Measurements from ENCODE around the gene SPTBN4. TPM values are rescaled to one million over a fixed set of nuclear protein-coding genes. Genes with fewer than 3 reads are reported as not detected.
"Not testable (repeated sequence)": the region's sequence is repeated elsewhere in the genome, so short reads cannot be mapped to it uniquely, and the experiment has no call there.

The SPTBN4 gene
- polyA plus RNA-seq, 4 donors: 1.0 to 2.0 (median 1.6) TPM

- DNase-seq (ENCODE audit: low read depth in 4 of 4, low spot score in 3 of 4): no peak
Measured at GRCh38 chr19:40438284-40438683, 28.5 kb upstream of the SPTBN4 start.

DNA sequence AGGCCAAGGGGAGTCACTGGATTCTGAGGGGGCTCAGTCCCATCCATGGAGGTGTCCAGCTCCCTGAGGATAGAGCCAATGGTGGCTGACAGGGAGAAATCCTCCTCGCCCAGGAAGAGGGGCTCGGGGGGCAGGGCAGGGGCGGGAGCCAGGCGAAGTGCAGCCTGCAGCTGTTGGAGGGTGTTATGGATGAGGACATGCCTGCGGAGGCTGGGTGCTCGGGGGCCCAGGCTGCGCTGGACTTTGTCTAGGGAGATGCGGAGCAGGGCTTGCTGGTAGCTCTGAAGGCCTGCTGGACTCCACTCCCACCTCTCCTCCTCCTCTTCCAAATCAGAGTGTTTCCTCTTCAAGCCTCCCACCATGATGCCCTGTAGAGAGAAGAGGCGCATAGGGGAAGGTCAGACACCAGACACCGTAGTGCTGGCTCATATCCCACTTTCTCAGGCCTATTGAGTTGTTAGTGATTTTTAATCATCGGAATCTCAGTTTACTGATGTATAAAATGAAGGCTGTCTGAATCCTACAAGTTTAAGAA lies 25.0 kb upstream of the SPTBN4 start:
- no peak for DNase-seq (ENCODE audit: low read depth in 4 of 4, low spot score in 3 of 4)

DNA sequence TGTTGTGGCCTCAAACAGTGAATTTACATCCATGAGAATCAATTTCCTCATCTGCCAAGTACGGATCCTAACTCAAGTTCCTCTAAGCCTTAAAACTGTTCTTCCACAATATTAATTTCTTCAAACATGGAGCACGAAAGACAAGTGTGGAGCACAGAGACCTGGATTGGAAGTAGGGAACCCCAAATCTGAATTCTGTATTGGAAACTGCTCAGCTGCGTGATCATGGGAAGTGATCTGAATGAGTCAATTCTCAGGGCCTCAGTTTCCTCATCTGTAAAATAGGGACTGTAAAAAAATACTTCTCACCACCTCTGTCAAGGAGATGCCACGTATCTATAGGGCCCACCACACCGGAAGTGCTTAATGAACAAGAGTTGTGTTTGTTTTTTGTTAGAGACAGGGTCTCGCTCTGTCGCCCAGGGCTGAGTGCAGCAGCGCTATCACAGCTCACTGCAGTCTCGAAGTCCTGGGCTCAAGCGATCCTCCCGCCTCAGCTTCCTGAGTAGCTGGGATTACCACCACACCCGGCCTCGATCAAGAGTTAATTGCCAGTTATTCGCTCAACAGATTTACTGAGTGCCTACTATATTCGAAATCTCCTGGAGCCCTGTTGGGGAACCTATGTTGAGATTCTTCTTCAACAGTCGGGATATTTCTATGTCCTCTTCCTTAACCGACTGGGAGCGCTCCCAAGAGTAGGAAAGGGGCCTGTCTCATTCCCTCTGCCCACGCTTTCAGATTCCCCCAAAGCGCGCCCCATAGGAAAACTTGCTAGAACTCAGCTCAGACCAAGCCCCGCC lies 24.3 kb upstream of the SPTBN4 start:
- no peak for DNase-seq (ENCODE audit: low read depth in 4 of 4, low spot score in 3 of 4)

GRCh38 chr19:40443131-40443999 lies 23.4 kb upstream of the SPTBN4 start:
- peak; percentile 97 to 100 (median 100) for DNase-seq (ENCODE audit: low read depth in 4 of 4, low spot score in 3 of 4)

DNA sequence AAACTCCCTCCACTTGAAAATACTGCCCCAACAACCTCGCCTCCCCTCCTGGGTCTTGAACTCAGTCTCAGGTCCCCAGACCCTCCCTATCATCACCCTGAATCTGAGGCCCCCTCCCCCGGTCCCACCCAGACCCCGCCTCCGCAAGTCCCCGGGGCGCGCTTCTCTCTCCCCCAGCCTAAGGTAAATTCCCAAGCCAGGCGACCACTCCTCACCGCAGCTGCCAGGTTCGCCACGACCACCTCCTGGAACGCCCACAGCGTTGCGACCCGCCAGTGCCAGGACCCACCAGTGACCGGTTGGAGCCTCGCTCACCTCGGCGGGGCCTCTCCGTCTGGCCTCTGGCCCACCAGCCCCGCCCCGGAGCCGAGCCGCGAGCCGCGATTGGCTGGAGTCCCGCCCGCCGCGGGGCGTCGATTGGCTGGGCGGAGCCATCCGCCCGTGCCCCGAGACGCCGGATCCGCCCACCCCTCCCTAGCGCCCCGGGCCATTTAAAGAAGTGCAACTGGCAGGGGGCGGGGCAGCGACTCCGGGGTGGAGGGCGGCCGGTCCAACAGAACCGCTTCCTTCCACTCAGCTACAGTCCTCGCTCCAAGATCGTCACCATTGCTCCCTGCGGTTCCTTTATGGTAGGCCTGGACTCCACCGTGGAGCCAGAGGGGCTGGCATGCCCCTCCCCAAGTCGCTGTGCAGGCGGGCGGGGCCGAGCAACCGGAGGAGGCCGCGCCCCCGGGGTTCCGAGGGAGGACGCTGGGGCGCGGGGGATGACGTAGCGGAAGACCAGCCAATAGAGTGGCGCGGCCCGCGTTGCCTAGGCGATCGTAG lies 22.6 kb upstream of the SPTBN4 start, which contains the start of gene SERTAD3:
TSS of gene SERTAD3 (minus strand) at position 336 of the 825 bp plus-strand sequence. CDS start 2,255 bp downstream, outside the sequence.
- DNase-seq (ENCODE audit: low read depth in 4 of 4, low spot score in 3 of 4): peak; percentile 93 to 98 (median 94)

- no peak for DNase-seq (ENCODE audit: low read depth in 4 of 4, low spot score in 3 of 4)
Measured at GRCh38 chr19:40444825-40445312, 21.9 kb upstream of the SPTBN4 start.

DNA sequence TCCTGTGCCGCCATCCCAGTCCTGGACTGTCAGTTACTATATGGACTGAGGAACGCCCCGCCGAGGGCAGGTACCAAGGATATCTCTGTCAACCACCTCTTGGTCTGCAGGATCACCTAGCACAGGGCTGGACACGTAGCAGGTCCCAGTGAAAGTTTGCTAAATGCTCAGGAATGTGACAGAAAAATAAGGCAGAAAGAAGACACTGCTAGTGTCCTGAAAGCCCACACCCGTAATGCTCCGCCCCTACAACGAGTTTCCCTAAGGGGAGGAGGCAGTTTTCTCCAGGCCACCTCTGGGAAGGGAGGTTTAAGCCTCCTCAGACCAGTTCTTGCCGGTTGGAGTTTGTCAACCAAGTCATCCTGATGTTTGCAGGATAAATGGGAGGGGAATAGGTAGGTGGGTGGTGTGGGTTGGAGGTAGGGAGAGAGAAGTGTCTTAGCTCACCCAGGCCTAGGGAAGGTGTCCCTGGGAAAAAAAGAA lies 21.0 kb upstream of the SPTBN4 start:
- peak in 1 of 4 donors; percentile 58 for DNase-seq (ENCODE audit: low read depth in 4 of 4, low spot score in 3 of 4)

DNA sequence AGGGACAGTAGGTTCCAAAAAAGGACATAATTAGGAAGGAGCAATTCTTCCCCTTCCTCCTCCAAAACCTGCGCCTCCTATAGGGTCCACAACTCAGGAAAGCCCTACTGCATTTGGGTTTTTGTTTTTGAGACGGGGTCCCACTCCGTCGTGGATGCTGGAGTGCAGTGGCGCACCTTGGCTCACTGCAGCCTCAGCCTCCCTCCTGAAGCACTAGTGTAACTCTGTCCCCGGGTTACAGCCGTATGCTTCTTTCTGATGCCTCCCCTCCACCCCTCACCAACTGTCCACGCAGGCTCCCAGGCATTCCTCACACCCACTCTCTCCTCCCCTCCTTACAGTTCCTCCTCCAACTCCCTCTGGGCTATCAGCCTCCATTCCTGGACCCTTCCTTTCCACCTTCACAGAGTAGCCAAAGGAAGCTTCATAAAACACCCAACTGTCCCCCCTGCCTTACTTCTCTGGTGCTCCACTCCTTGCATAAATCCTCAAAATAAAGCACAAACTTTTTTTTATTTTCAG lies 20.5 kb upstream of the SPTBN4 start:
- no peak for DNase-seq (ENCODE audit: low read depth in 4 of 4, low spot score in 3 of 4)

GRCh38 chr19:40449506-40449905 lies 17.3 kb upstream of the SPTBN4 start:
- no peak for DNase-seq (ENCODE audit: low read depth in 4 of 4, low spot score in 3 of 4)

DNA sequence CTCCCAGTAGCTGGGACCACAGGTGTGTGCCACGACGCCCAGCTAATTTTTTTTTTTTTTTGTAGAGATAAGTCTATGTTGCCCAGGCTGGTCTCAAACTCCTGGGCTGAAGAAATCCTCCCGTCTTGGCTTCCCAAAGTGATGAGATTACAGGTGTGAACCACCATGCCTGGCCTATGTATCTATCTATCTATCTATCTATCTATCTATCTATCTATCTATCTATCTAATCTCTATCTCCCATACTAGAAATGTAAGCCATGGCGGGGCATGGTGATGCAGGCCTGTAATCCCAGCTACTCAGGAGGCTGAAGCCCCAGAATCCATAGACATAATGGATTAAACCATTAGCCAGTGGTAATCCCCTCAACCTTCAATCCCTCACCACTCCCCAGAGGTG lies 16.1 kb upstream of the SPTBN4 start:
- no peak for DNase-seq (ENCODE audit: low read depth in 4 of 4, low spot score in 3 of 4)

DNA sequence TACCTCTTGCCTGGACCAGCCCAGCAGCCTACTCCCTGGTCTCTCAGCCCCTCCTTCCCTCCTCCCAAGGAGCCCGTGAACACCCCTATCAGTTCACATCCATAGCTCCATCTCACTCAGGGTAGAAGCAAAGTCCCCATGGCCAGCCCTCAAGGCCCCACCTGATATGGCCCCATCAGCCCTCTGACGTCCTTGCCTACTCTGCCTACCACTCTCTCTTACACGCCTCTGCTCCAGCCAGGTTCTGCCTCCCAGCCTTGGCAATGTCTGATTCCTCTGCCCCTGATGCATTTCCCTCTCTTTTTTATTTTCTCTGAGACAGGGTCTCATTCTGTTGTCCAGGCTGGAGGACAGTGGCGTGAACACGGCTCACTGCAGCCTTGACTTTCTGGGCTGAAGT lies 14.8 kb upstream of the SPTBN4 start:
- no peak for DNase-seq (ENCODE audit: low read depth in 4 of 4, low spot score in 3 of 4)

DNA sequence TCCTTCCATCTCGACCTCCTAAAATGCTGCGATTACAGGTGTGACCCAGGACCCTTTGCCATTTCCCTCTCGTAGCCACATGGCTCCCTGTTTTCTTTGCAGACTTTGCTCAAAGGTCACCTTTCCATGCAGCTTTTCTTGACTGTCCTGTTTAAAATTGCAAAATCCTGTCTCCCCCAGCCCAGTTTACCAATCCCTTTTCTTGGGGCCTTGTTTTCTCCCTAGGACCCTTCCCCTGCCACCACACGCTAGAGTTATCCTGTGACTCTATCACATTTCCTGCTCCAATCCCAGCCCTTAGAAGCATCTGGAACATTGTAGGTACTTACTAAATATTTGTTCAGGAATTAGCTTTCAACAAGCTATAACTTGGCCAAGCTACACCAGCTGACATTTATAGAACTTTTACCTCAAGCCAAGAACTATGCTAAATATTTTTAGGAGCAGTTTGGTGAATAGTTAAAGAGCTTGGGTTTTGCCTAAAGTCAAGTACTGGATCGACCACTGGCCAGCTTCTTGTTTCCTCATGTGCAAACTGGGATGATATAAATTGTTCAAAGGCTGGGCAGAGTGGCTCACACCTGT lies 13.6 kb upstream of the SPTBN4 start:
- DNase-seq (ENCODE audit: low read depth in 4 of 4, low spot score in 3 of 4): no peak

- not testable (repeated sequence) for DNase-seq (ENCODE audit: low read depth in 4 of 4, low spot score in 3 of 4)
Measured at GRCh38 chr19:40453943-40454342, 12.9 kb upstream of the SPTBN4 start.

DNA sequence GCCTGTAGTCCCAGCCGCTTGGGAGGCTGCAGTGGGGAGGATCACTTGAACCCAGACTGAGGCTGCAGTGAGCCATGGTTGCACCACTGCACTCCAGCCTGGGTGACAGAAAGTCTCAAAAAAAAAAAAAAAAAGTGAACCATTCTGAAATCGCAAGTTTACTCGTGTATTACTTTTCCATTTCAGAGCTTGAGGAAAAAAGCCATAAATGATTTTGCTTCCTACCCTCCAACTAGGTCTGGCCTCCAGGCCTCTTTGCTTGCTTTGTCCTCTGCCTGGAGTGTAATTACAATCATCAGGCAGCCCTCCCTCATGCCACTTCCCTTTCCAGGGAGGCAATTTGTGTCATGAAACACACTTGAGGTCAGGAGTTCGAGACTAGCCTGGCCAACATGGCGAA lies 9.8 kb upstream of the SPTBN4 start:
- no peak for DNase-seq (ENCODE audit: low read depth in 4 of 4, low spot score in 3 of 4)

DNA sequence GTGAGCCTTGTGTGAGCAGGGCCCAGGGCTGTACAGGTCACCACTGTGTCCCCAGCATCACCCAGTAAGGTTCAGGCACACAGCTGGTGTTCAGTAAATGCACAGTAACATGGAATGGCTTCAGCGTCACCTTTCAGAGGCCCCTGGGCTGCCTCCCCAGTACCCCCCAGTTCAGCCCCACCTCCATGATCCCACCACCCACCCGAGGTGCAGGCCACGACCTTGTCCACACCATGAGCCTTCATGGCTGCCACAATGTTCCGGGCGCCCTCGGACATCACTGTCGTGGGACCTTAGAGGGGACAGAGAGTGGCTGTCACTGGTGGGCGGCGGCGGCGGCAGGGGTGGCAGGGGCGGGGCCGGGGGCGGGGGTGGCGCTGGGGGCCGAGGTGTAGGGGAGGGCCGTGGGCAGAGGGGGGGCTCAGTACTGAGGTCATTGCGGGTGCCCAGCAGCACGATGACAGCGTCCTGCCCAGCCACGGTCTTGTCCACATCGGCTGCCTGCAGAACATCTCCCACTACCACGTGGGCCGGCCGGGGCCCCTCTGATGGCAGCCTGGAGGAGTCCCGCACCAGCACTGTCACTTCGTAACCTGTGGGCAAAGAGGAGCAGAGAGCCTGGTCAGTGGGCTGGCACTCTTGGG lies 8.7 kb upstream of the SPTBN4 start:
- DNase-seq (ENCODE audit: low read depth in 4 of 4, low spot score in 3 of 4): no peak

DNA sequence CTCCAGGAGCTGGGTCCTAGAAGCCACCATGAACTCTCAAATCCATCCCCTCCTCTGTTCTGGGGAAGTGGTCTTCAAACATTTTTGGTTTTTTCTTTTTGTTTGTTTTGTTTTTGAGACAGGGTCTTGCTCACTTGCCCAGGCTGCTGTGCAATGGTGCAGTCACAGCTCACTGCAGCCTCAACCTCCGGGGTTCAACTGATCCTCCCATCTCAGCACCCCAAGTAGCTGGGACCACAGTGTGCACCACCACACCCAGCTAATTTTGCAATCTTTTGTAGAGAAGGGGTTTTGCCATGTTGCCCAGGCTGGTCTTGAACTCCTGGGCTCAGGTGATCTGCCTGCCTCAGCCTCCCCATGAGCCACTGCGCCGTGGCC lies 8.2 kb upstream of the SPTBN4 start:
- DNase-seq (ENCODE audit: low read depth in 4 of 4, low spot score in 3 of 4): no peak

DNA sequence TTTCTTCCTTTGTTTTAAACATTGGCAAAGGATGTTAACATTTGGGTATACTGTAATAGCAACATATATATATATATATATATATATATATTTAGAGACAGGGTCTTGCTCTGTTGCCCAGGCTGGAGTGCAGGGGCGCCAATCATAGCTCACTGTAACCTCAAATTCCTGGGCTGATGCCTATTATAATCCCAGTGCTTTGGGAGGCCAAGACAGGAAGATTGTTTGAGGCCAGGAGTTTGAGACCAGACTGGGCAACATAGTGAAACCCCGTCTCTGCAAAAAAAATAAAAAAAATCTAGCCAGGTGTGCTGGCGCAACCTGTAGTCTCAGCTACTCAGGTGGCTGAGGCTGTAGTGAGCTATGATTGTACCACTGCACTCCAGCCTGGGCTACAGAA lies 6.6 kb upstream of the SPTBN4 start:
- DNase-seq (ENCODE audit: low read depth in 4 of 4, low spot score in 3 of 4): no peak

- no peak for DNase-seq (ENCODE audit: low read depth in 4 of 4, low spot score in 3 of 4)
Measured at GRCh38 chr19:40461669-40462221, 5.1 kb upstream of the SPTBN4 start.

- not testable (repeated sequence) for DNase-seq (ENCODE audit: low read depth in 4 of 4, low spot score in 3 of 4)
Measured at GRCh38 chr19:40463587-40464037, 3.2 kb upstream of the SPTBN4 start.
